Uterus (tissue), 4 donors: ENCODE data around the gene HOXA11. TPM values are rescaled to one million over a fixed set of nuclear protein-coding genes. Genes with fewer than 3 reads are reported as not detected.

Source experiments
- DNase-seq, 2 donors: peaks; one replicate each; pipeline ENCODE4 v3.0.0-alpha.2; 2019 to 2020
- H3K27ac ChIP-seq, 2 donors: fragments of 200-600 bp; sonication (generic); 1 replicate in 1 of 2; 2 replicates in 1 of 2; pipeline ENCODE4 v1.5.1; 2016 to 2018
- H3K27me3 ChIP-seq, 2 donors: fragments of 200-600 bp; sonication (generic); one replicate each; pipeline ENCODE4 v1.5.1; 2018 to 2019; ENCODE audit warnings: control low read depth in 1 of 2
- H3K36me3 ChIP-seq, 2 donors: fragments of 200-600 bp; sonication (generic); one replicate each; pipeline ENCODE4 v1.5.1; 2019; ENCODE audit warnings: control low read depth in 1 of 2
- H3K4me1 ChIP-seq, 2 donors: fragments of 200-600 bp; sonication (generic); one replicate each; pipeline ENCODE4 v1.5.1; 2018 to 2019; ENCODE audit warnings: control low read depth in 1 of 2
- H3K4me3 ChIP-seq, 2 donors: fragments of 200-600 bp; sonication (generic); 1 replicate in 1 of 2; 2 replicates in 1 of 2; pipeline ENCODE4 v1.5.1; 2018 to 2019; ENCODE audit warnings: mild to moderate bottlenecking in 1 of 2
- H3K9me3 ChIP-seq, 2 donors: fragments of 200-600 bp; sonication (generic); one replicate each; pipeline ENCODE4 v1.5.1; 2019; ENCODE audit warnings: control low read depth in 1 of 2
- POLR2A ChIP-seq, 2 donors: fragments of 450-650 bp; IDR thresholded peaks; one replicate each; pipeline ENCODE4 v1.6.1; 2016; ENCODE audit warnings: antibody characterized with exemption in 2 of 2, mild to moderate bottlenecking in 1 of 2, moderate library complexity in 1 of 2
- intact Hi-C: fragments of 100-400 bp; cut with DNase I; formaldehyde crosslinking; loops from one replicate; pipeline ENCODE4 v1.15.1; 2023; ENCODE audit warnings: low total_unique reads
- total RNA-seq, 4 donors: library from RNA; depleted of rRNA in 3 of 4; stranded (reverse); fragments of >200 nt in 3 of 4; gene quantifications; one replicate each; pipeline versions ENCODE4 v1.1.0 to v1.2.4, GENCODE V29; 2014 to 2023
- TF ChIP-seq, protein P1 (sequence below), 4 experiments: fragments of 200-600 bp in 2 of 4; fragments of 450-650 bp in 2 of 4; sonication (generic) in 2 of 4; IDR thresholded peaks; one replicate each; pipeline ENCODE4 v1.5.1; 2016 to 2019; ENCODE audit warnings: antibody characterized with exemption in 4 of 4, mild to moderate bottlenecking in 2 of 4, moderate library complexity in 1 of 4
- donor health status: DM: yes; HTN: yes; CAD: no.

Gene HOXA11
- total RNA-seq, 4 donors from 2014 or later = 32.4 to 82.0 (median 57.8) TPM

GRCh38 chr7:27185854-27186667 lies 1.0 kb upstream of the HOXA11 start:
- Histone ChIP-seq H3K4me3 (peak overlapping the region; percentile 56 to 79), H3K9me3 (no peaks in the 10 kb centered on the region), H3K27me3 (no peaks in the 10 kb centered on the region), H3K36me3 (no peaks in the 10 kb centered on the region), H3K27ac (peak overlapping the region; percentile 94 to 96), H3K4me1 (no peaks in the 10 kb centered on the region)
- TF ChIP-seq POLR2A (IDR thresholded peaks at IDR 0.05) = no peak
- TF ChIP-seq, protein P1, sequence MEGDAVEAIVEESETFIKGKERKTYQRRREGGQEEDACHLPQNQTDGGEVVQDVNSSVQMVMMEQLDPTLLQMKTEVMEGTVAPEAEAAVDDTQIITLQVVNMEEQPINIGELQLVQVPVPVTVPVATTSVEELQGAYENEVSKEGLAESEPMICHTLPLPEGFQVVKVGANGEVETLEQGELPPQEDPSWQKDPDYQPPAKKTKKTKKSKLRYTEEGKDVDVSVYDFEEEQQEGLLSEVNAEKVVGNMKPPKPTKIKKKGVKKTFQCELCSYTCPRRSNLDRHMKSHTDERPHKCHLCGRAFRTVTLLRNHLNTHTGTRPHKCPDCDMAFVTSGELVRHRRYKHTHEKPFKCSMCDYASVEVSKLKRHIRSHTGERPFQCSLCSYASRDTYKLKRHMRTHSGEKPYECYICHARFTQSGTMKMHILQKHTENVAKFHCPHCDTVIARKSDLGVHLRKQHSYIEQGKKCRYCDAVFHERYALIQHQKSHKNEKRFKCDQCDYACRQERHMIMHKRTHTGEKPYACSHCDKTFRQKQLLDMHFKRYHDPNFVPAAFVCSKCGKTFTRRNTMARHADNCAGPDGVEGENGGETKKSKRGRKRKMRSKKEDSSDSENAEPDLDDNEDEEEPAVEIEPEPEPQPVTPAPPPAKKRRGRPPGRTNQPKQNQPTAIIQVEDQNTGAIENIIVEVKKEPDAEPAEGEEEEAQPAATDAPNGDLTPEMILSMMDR (IDR thresholded peaks at IDR 0.05) = no peak
- peak in 1 of 2 donors; percentile 47 for DNase-seq
- intact Hi-C loops = loop anchor here (5.0 kb wide), 1 partner anchor 476 kb away; the partner anchor contains the start of gene HIBADH

DNA sequence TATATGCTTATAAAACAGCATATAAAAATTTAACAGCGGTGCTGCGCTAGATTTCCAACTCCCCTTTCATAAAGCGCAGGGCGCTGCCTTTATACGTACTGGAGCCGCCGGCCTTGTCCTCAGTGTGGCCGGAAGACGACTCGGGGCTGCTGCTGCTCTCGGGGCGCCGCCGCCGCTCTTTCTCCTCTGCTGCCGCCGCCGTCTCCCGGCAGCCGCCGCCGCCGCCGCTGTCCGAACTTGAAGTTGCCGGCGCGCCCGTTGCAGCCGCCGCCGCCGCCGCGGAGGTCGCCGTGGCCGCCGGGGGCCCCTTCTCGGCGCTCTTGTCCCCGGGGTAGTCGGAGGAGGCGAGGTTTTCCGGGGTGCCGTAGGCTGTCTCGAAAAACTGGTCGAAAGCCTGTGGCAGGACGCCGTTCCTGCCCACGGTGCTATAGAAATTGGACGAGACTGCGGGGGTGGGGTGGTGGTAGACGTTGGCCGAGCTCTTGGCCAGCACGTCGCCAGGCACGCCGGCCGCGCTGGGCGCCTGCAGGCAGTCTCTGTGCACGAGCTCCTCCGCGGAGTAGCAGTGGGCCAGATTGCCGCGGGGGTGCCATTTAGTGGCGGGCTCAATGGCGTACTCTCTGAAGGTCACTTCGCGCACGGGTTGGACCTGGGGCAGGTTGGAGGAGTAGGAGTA lies 557 bp downstream of the HOXA11 start:
- Histone ChIP-seq H3K27ac (peak overlapping the region; percentile 94 to 96), H3K36me3 (no peaks in the 10 kb centered on the region), H3K27me3 (no peaks in the 10 kb centered on the region), H3K4me3 (peak overlapping the region; percentile 56 to 79), H3K4me1 (no peaks in the 10 kb centered on the region), H3K9me3 (no peaks in the 10 kb centered on the region)
- peak; percentile 38 to 51 for DNase-seq
- TF ChIP-seq, protein P1 (IDR thresholded peaks at IDR 0.05) = no peak
- peak in 1 of 2 donors; percentile 9 for TF ChIP-seq POLR2A (IDR thresholded peaks at IDR 0.05)
- intact Hi-C loops = loop anchor here (5.0 kb wide), 2 partner anchors 478 to 1327 kb away; partner anchors contain the start of gene HIBADH

- H3K36me3 ChIP-seq = no peaks in the 10 kb centered on the region
- TF ChIP-seq POLR2A (IDR thresholded peaks at IDR 0.05) = no peak
- TF ChIP-seq, protein P1 (IDR thresholded peaks at IDR 0.05) = no peak
- H3K4me1 ChIP-seq = no peaks in the 10 kb centered on the region
- peak; percentile 19 to 22 for DNase-seq
- no peaks in the 10 kb centered on the region for H3K27me3 ChIP-seq
- H3K9me3 ChIP-seq = no peaks in the 10 kb centered on the region
- peak overlapping the region; percentile 94 to 96 for H3K27ac ChIP-seq
- H3K4me3 ChIP-seq = peak overlapping the region; percentile 56 to 79
- intact Hi-C loops = loop anchor here (5.0 kb wide), 1 partner anchor 1327 kb away; no protein-coding TSS in a partner anchor
These were observed 1.2 kb downstream of the HOXA11 start for GRCh38 chr7:27183682-27184336.

- no peaks in the 10 kb centered on the region for H3K4me1 ChIP-seq
- peak overlapping the region; percentile 94 to 96 for H3K27ac ChIP-seq
- intact Hi-C loops = loop anchor here (5.0 kb wide), 1 partner anchor 1326 kb away; no protein-coding TSS in a partner anchor
- peak; percentile 27 to 32 for DNase-seq
- H3K27me3 ChIP-seq = no peaks in the 10 kb centered on the region
- H3K9me3 ChIP-seq = no peaks in the 10 kb centered on the region
- TF ChIP-seq POLR2A (IDR thresholded peaks at IDR 0.05) = no peak
- TF ChIP-seq, protein P1 (IDR thresholded peaks at IDR 0.05) = no peak
- H3K4me3 ChIP-seq = peak overlapping the region; percentile 56 to 79
- no peaks in the 10 kb centered on the region for H3K36me3 ChIP-seq
These were observed 2.0 kb downstream of the HOXA11 start for GRCh38 chr7:27182861-27183681.
